Ishikawa (cell line): ENCODE data around the gene CALD1.

Source experiments
- CEBPB ChIP-seq: IDR thresholded peaks from 2 replicates; pipeline ENCODE4 v1.6.1; 2012
- CREB1 ChIP-seq: IDR thresholded peaks from 2 replicates; pipeline ENCODE4 v1.6.1; 2012; ENCODE audit warnings: low read depth
- EGR1 ChIP-seq: IDR thresholded peaks from 2 replicates; pipeline ENCODE4 v1.6.1; 2012
- EP300 ChIP-seq: IDR thresholded peaks from 2 replicates; pipeline ENCODE4 v1.6.1; 2012; ENCODE audit warnings: borderline replicate concordance
- FOXM1 ChIP-seq: IDR thresholded peaks from 2 replicates; pipeline ENCODE4 v1.6.1; 2012; ENCODE audit warnings: low read depth, borderline replicate concordance
- MAX ChIP-seq: IDR thresholded peaks from 2 replicates; pipeline ENCODE4 v1.6.1; 2012
- NFIC ChIP-seq: IDR thresholded peaks from 2 replicates; pipeline ENCODE4 v1.6.1; 2012
- RAD21 ChIP-seq: IDR thresholded peaks from 2 replicates; pipeline ENCODE4 v1.6.1; 2012; ENCODE audit warnings: low read depth
- REST ChIP-seq: IDR thresholded peaks from 2 replicates; pipeline ENCODE4 v1.6.1; 2012; ENCODE audit warnings: low read depth, mild to moderate bottlenecking
- TAF1 ChIP-seq: IDR thresholded peaks from 2 replicates; pipeline ENCODE4 v1.6.1; 2012; ENCODE audit warnings: low read depth, mild to moderate bottlenecking
- TCF12 ChIP-seq: IDR thresholded peaks from 2 replicates; pipeline ENCODE4 v1.6.1; 2012; ENCODE audit warnings: low read depth
- TEAD4 ChIP-seq: IDR thresholded peaks from 2 replicates; pipeline ENCODE4 v1.6.1; 2012
- YY1 ChIP-seq: IDR thresholded peaks from 2 replicates; pipeline ENCODE4 v1.6.1; 2012; ENCODE audit warnings: low read depth
- ZBTB7A ChIP-seq: IDR thresholded peaks from 2 replicates; pipeline ENCODE4 v1.6.1; 2012; ENCODE audit warnings: low read depth
- TF ChIP-seq, protein P1 (sequence below): IDR thresholded peaks from 2 replicates; pipeline ENCODE4 v1.6.1; 2012

CALD1 gene

DNA sequence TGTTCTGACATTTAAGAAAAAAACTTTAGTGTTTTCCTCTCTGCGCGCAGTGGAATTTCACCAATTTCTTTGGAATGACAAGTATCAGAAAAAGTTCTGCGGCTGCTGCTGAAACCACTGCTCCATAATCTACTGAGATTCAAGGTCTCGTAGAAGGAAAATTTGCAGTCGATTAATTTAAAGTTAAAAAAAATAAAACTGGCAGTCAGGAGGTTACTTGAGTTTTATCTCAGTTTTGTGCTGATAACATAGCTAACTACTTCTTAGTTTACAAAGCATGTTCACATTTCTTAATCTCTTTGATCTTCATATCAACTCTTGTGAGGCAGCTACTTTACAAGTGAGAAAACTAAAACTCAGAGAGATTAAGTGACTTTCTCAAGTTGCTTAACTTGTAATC, 18.2 kb upstream of the CALD1 start:
- TF ChIP-seq ZBTB7A (no peak), YY1 (no peak), EGR1 (no peak), CREB1 (no peak), RAD21 (no peak), EP300 (no peak), MAX (no peak)

DNA sequence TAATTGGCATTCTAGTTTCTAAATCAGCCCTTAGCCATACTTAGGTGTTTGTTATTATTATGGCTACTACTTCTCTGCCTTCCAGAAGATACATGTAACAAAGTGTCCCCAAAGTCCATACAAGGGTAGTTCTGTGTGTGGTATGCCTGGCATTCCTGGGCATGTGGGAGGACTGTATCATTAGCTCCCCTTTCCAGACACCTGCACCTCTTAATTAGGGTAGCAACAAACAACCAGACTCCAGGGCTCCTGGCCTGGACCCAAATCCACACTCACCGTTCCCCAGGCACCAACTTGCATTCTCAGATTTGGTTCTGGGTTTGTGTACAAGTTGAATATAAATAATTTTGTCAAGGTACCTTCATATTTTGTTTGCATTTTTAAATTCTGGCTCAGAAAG, 15.5 kb upstream of the CALD1 start:
- TF ChIP-seq EP300, result peak; percentile 56; the same call in 1 of the 2 replicates
- no peak for TF ChIP-seq YY1
- peak; percentile 85 for TF ChIP-seq TEAD4
- no peak for TF ChIP-seq RAD21
- TF ChIP-seq TCF12, result peak; percentile 55; the same call in 1 of the 2 replicates
- TF ChIP-seq NFIC, result peak; percentile 58

DNA sequence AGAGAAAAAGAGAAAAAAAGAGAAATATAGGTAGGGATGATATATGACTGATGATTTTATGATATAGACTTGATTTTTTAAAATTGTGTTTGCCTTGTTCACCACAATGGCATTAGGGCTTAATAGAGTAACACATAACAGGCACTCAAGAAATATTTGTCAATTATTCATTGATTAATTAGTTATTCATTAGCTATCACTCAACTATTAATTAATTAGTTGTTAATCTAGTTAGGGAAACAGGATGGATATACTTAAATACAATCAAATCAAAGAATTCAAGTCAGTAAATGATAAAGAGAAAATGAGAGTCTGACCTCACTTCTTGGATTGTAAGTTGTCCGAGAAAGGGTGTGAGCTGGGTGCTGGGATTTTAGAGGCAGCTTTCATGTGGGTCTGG, 15.1 kb upstream of the CALD1 start:
- TF ChIP-seq ZBTB7A (no peak), MAX (no peak), TEAD4 (no peak), REST (no peak), RAD21 (no peak), EP300 (no peak), CREB1 (no peak), EGR1 (no peak)
- TF ChIP-seq, protein P1, sequence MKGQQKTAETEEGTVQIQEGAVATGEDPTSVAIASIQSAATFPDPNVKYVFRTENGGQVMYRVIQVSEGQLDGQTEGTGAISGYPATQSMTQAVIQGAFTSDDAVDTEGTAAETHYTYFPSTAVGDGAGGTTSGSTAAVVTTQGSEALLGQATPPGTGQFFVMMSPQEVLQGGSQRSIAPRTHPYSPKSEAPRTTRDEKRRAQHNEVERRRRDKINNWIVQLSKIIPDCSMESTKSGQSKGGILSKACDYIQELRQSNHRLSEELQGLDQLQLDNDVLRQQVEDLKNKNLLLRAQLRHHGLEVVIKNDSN, result no peak

GRCh38 chr7:134766779-134767519, 12.5 kb upstream of the CALD1 start:
- TF ChIP-seq YY1 (peak; percentile 31; the same call in 1 of the 2 replicates), CEBPB (no peak)

- TF ChIP-seq MAX (peak; percentile 74), NFIC (no peak)
These were observed 11.8 kb upstream of the CALD1 start for GRCh38 chr7:134767520-134768168.

DNA sequence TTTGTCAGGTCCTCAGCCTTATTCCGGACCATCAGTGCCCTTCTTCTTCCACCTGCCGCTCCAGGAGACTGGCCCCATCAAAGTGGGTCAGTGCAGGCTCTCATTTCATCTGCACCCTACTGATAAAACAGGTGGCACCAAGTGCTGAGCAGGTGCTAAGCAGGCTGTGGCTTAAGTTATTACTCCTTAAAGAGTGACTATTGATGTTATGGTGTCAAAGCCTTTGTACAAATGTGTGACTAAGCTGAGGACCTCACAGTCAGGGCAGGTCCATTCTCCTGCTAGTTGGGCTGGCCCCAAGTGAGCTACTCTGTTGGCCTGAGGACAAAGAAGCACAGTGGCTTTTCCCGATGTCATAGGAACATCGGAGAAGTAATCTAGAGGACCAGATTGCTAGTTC, 11.2 kb upstream of the CALD1 start:
- TF ChIP-seq CEBPB, result no peak
- no peak for TF ChIP-seq NFIC
- no peak for TF ChIP-seq TAF1
- no peak for TF ChIP-seq TCF12
- no peak for TF ChIP-seq REST
- no peak for TF ChIP-seq FOXM1
- no peak for TF ChIP-seq TEAD4
- no peak for TF ChIP-seq EP300
- TF ChIP-seq RAD21, result no peak
- no peak for TF ChIP-seq ZBTB7A
- no peak for TF ChIP-seq MAX
- TF ChIP-seq YY1, result no peak
- no peak for TF ChIP-seq EGR1
- TF ChIP-seq, protein P1, result no peak
- TF ChIP-seq CREB1, result no peak
